HG03139 (cell line): ENCODE measurements around the gene ZNF438.
"Not testable (repeated sequence)": the region's sequence is repeated elsewhere in the genome, so short reads cannot be mapped to it uniquely, and the experiment has no call there.

Experiments
- ATAC-seq: cut with Tn5 transposase; IDR thresholded peaks from one replicate; pipeline ENCODE4 v1.9.1; 2021; ENCODE audit not compliant: unreplicated experiment

Gene ZNF438

GRCh38 chr10:30816159-30816819, 215.4 kb downstream of the ZNF438 start:
- ATAC-seq: no peak

DNA sequence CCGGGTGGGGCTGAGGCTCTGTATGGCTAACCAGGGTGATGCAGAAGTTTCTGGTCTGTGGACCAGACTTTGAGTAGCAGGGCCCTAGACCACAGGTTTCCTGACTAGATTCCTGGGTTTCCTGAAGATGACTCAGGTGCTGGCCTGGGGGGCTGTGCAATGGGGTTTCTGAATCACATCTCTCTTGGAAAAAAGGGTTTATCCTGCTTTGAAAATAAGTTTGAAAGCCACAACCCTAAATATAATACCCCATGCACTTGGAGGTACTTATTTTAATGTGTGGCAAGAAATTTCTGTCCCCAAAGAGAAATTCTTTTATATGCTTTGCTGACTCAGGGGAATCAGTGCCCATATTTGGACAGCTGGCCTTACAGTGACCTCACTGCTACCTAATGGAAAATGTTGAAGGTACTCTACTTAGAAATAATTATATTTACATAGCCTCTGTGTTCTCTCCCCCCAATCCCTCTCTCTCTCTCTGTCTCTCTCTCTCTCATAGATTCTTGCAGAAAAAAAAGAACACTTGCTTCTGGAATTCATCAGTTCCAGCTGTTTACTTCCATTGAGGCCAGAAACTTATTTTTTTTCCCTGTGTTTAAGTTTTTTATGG, 217.7 kb downstream of the ZNF438 start:
- ATAC-seq: no peak

DNA sequence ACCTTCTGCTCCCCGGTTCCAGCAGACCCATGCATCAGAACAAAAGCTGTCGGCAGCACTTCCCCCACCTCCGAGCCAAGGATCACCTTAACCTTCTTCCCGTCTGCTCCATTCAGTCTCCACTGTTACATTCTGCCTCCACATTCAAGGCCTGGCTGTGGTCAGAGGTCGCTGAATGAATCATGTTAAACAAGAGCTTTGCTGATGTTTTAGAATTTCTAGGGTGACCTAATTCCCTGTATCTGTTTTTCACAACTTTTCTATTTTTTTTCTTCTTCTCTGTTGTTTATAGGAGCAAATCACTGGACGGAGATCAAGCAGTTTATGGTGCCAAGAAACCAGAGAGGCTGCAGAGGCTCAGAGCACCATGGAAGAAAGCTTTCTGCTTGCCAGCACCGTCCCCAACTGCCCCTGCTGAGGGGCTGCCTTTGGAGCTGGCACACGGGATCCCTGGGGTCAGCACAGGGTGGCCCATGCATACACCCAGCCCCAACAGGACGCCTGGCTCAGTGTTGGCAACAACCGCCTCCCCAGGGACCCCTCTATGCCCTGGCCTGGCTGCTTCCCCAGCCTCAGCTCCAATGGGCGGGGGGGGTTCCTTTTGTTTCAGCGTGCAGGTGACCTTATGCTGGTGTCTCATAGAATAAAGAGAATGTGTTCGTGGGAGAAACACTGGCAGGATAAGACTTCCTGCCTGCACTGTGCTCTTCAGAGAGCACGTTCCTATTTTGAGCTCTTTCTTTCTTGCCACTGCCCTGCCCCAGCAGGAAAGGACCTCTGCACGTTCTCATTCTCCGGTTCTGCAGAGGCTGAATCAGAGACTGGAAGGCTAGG, 219.4 kb downstream of the ZNF438 start:
- ATAC-seq: no peak

- no peak for ATAC-seq
Measured at GRCh38 chr10:30811276-30812017, 220.2 kb downstream of the ZNF438 start.

GRCh38 chr10:30810416-30810815, 221.2 kb downstream of the ZNF438 start:
- ATAC-seq: no peak

DNA sequence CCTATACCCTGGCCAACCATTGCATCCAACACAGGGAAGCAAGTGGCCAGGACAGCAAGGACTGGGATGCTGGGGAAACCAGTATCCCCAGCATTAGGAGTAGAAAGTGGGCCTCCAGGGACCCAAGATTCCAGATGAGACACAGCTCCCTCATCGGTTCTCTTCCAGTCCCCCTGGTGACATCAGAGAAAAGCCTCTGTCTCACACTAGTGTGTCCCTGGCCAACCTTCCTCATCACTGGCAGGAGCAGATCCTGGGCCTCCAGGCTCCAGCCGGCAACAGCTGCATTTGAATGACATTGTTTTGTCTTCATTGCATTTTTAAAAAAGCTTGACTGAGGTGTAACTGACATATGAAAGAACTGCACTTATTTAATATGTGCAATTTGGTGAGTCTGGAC, 224.8 kb downstream of the ZNF438 start:
- ATAC-seq: no peak

DNA sequence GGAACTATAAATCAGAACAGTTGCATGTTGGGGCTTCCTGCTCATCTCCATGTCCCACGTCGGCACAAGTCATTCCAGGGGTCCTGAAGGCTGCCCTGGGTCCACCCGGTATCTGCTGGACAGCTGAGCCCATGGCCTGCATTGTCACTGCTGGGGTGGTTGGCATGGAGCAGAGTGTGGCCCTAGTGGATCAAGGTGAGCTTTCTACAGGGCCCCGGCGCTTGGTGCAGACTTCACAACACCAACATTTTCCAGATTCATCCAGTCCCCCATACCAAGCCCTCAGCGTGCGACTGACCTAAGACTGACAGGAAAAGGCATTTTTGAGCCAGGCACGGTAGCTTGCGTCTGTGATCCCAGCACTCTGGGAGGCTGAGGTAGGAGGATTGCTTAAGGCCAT, 226.6 kb downstream of the ZNF438 start:
- ATAC-seq: no peak

- no peak for ATAC-seq
Measured at GRCh38 chr10:30804478-30805055, 227.1 kb downstream of the ZNF438 start.

DNA sequence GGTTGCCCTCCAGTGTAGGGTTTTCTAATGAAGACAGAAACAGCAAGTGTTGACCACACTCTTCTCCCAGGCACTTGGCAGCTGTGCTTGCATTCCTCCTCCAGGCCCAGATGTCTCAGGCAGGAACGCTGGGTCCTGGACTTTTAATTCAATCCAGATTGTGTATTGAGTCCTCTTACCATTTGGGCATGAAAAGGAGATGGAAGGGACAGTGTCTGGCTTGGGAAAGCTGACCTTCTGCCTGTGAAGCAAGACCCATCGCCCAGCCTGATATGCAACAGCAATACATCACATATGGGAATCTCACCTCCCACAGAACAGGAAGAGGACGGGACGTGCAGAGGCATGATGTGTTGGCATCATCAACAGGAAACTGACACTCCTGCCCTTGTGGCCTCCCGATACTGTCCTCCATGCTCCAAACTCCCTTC, 227.8 kb downstream of the ZNF438 start:
- ATAC-seq: no peak

GRCh38 chr10:30803058-30803457, 228.6 kb downstream of the ZNF438 start:
- no peak for ATAC-seq

GRCh38 chr10:30800368-30800767, 231.3 kb downstream of the ZNF438 start:
- no peak for ATAC-seq

DNA sequence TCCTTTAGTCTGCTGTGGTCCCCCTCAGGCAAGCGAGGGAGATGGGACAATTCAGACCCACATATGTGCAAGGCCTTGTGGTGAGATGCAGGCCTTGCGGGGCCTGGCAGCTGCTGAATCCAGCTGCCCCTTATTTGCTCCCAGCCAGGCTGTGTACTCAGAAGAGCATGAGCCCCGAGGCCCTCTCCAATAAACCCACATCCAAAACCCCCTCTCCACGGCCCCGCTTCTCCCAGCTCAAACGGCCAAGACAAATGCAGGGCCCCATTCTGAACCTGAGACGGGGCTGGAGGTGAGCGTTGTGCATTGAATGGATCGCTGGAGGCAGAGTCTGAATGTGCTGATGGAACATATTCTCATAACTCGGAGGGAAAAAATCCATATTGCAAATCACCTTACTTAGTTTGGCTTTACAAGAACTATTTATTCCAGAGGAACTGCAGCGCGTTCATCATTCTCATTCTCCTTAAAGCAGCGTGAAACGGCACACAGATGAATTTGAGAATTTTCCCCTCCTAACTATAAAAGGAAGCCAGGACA, 232.9 kb downstream of the ZNF438 start:
- ATAC-seq: no peak

- ATAC-seq: not testable (repeated sequence)
Measured at GRCh38 chr10:30795024-30795423, 236.6 kb downstream of the ZNF438 start.
